ENCODE results near the gene PAX4. TPM values are rescaled to one million over a fixed set of nuclear protein-coding genes. Genes with fewer than 3 reads are reported as not detected.
"Not testable (repeated sequence)": the region's sequence is repeated elsewhere in the genome, so short reads cannot be mapped to it uniquely, and the experiment has no call there.

Gene PAX4
- polyA plus RNA-seq, 4 donors = not detected

DNA sequence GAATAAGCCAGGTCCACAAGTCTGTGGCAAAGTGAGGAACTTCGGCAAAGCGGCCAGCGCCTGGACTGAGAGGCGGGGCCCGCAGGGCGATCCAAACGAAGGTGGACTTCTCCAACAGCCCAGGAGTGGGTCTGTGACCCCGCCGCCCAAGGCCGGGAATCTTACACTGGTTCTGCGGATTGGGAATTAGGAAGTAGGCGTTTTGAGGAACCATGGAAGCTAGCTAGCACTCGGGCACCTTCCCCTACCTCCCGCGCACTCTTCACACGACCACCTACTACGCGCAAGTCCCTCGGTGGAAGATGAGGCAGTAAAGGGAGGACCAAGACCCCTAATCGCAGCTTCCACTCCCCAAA, 30.3 kb downstream of the PAX4 start:
- no peak for DNase-seq (ENCODE audit: low read depth in 4 of 4, low spot score in 3 of 4)

DNA sequence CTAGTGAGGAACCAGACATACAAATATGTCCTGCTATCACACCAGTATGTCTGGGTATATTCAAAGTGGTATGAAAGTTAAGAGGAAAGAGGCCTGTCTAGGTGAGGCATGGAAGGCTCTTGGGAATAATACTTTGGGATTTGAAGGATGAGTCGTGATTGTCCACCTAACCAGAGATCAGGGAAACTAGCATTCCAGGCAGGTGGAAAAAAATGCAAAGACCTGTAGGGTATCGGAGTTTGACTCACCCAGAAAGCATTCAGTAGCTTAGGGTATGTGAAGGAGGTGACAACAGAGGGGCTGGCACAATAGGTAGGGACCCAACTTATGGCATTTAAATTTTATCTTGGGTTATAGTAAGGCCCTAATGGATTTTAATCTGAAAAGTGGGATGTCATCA, 31.6 kb downstream of the PAX4 start:
- no peak for DNase-seq (ENCODE audit: low read depth in 4 of 4, low spot score in 3 of 4)

DNA sequence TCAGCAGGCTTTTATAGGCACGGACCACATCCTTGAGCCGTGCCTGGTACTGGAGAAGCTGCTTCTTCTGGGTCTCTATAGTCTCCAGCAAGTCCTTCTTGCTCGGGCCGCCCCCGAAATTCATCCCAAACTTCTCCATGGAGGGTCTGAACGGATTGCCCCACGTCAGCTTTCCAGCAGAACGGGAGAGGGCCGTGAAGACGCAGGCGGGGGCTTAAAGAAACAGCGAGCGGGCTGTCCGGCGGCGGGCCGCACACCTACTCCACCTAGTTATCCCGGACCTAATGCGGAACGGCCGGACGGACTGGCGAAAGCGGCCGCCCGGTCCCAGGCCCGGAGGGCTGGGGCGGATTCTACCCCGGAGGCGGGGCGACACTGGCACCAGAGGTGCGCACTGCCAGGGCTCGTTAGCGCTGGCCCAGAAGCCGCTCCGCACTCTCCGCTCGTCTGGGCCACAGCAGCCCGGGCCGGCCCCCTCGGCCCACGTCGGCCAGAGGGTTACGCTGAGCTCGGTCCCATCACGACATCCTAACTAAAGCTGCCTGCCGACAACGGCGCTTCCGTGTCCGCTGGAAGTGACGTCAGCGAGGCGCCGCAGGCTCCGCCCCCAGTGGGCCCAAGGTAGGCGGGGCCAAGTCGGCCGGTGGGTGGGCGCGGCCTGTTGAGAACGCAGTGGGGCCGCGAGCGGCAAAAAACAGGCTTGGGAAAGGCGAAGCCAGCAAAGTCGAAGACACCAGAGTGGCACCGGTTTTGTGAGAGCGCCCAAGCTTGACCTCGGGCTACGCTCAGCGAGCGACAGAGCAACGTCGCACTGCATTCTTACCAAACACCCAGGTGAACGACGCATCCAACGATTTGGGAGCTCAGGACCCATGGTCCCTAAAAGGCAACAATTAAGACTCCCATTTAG, 32.6 kb downstream of the PAX4 start, which contains the start of gene GCC1:
Gene GCC1 (minus strand): TSS at position 553 of the 910 bp plus-strand sequence. CDS start 414 bp downstream, at position 139.
- DNase-seq (ENCODE audit: low read depth in 4 of 4, low spot score in 3 of 4) = peak; percentile 80 to 91 (median 82)

DNA sequence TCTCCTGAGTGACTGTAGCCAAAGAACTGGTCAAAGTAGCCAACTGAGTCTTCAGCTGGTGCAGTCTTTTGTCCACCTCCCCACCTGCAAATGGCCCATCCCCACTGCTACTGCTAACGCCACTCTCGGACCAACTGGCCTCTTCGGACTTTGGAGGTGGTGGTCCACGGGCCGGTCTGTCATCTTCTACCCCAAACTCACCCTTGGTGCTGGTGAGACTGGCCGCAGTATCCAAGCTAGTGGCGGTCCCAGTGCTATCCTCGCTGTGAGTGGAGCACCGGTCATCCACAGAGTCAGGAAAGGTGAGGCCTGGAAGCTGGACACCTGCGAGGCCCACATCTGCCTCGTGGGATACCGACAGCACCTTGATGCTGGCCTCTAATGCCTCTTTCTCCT, 33.3 kb downstream of the PAX4 start:
- DNase-seq (ENCODE audit: low read depth in 4 of 4, low spot score in 3 of 4) = no peak

DNA sequence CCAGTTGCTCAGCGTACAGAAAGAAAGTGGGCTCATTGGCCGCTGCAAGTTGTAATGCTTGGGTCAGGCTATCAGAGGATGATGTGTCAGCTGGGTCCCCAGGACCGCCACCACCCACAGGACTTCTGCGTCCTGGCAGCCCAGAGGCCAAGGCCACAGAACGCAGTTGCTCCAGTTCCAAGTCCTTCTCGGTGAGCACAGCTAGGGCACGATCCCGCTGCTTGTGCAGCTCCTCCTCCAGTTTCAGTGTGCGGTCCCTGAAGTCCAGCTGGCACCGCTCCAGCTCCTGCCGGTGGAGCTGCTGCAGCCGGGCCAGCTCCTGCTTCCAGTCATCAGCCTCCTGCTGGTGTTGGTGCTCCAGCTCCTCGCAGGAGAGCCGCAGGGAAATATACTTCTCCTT, 35.6 kb downstream of the PAX4 start:
- no peak for DNase-seq (ENCODE audit: low read depth in 4 of 4, low spot score in 3 of 4)

DNA sequence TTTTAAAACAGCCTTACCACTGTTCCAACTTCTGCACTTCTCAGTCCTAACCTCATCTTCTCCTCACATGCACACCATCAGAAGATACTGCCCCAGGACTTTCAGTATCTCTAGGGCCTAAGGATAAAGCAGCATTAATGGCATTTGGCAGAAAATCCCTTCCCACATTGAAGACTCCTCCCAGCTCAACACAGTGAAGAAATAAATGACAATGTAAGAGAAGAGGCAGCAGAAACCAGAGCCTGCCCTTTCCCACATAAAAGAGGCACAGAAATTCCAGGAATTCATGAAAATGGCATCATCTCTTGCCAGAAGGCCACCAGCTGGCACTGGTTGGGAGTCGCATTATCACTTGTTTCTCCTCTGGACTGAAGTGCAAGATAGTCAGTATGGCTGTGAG, 36.2 kb downstream of the PAX4 start:
- no peak for DNase-seq (ENCODE audit: low read depth in 4 of 4, low spot score in 3 of 4)

DNA sequence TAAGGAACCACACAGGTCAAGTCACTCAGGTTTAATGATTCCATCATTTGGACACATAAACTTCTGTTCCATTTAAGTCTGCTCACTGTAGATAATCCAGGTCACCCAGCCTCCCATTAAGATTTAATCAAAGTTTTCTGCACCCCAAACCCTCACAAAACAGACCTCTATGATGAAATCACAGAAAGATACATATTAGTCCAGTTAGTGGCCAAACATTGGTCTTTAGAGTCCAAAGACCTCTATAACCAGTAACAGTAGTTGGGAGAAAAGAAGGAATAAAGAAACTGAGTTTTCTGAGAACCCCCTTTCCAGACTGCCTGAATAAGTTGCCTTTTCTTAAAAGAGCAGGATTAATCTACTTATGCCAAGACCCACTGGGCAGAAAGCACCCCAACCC, 37.3 kb downstream of the PAX4 start:
- DNase-seq (ENCODE audit: low read depth in 4 of 4, low spot score in 3 of 4) = no peak

DNA sequence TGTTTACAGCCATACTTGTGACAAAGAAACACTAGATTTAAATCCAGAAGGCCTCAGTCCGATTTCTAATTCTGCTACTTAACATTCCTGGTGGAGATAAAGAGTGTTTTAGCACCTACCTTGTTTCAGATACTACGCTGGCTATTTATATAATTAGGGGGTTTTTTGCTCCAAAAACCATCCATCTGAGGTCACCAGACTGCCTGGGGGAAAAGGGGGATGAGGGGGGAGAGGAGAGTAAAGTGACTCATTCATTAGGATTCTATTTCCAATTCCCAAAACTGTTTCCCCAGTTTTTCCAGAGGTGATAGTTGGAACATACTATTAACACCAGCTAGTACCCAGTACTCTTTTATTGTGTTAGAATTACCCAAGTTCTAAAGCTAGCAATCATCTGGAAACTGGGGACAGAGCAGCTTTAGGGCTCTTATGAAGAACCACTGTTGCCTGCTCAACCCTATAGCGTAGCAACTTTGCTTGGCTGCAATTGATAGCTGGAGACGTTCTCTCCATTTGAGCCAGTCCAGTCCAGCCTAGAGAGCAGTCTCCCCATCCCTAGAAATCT, 39.1 kb downstream of the PAX4 start:
- DNase-seq (ENCODE audit: low read depth in 4 of 4, low spot score in 3 of 4) = no peak

DNA sequence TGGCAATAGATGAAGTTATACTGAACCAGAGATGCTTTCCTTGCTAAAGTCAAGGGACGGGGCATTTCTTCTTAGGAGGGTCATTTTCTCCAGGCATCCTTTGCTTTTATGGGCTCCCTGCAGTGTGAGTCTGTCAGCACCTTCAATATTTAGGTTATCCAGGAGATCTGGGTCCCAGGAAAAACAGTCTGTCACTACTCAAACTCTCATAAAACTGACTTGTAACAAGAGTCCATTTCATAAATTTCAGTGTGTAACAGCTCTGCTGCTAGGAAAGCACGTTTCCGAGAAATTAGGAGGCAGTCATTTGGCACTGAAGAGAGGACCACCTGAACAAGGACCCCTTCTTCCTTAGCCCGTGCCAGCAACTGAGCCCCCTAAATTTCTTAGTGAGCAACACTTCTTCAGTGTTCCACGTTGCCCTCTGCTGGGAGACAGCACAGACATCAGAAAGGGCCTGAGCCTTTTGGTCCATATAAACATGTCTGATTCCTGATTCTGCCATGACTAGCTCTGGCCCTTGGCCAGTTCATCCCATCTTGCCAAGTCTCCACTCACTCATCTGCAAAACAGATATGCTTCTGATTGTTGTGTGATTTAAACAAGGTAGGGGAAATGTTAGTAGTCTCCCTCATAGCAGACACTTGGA, 39.8 kb downstream of the PAX4 start:
- no peak for DNase-seq (ENCODE audit: low read depth in 4 of 4, low spot score in 3 of 4)

DNA sequence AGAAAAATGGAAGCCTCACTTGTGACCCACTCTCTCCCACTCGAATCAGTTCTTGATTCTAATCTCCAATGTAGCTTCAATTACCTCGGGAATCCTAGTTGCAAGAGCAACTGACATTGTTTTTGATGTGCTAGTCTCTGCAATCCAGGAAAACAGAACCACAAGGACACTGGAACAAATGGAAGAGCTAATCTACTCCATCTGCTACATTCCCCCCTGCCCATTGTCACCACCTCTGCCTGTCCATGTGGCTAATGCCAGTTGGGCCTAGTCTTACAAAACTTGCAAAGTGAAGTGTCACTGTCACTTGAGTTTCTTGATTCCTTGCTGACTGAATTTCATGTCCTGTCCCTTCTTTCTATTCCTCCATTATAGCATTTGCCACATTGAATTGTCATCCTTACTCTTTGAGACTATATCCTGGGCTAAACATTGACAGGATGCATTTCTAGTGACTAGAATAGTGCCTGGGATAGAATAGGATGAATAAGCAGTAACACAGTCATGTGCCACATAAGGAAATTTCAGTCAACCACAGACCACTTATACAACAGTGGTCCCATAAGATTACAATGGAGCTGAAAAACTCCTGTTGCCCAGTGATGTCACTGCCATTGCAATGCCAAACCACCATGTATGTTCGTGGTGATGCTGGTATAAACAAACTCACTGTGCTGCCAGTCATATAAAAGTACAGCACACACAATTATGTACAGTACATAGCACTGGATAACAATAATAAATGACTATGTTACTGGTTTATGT, 46.0 kb downstream of the PAX4 start:
- no peak for DNase-seq (ENCODE audit: low read depth in 4 of 4, low spot score in 3 of 4)

DNA sequence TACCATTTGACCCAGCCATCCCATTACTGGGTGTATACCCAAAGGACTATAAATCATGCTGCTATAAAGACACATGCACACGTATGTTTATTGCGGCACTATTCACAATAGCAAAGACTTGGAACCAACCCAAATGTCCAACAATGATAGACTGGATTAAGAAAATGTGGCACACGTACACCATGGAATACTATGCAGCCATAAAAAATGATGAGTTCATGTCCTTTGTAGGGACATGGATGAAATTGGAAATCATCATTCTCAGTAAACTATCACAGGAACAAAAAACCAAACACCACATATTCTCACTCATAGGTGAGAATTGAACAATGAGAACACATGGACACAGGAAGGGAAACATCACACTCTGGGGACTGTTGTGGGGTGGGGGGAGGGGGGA, 49.9 kb downstream of the PAX4 start:
- DNase-seq (ENCODE audit: low read depth in 4 of 4, low spot score in 3 of 4) = not testable (repeated sequence)

DNA sequence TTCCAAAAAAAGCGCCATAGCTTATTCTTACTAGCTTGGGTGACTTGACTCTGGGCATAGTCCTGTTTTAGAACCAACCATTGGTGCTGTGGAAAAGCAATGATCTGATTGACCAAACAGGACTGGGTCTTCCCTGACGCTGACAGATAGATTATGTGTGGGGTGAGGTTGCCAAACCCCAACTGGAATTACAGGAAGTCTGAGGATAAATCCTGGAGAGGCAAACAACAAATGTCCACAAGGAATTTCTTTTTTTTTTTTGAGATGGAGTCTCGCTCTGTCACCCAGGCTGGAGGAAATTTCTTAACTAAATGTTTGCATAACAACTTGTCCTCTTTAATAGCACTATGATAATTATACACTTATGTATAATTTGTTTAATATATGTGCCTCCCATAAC, 51.7 kb downstream of the PAX4 start:
- no peak for DNase-seq (ENCODE audit: low read depth in 4 of 4, low spot score in 3 of 4)

Other genes with a start within 250 kb of the PAX4 start
- 10 to 100 TPM; 18.6 to 25.2 (median 22.6) TPM for gene ZNF800, start 225.4 kb downstream of the PAX4 start, polyA plus RNA-seq (ENCODE audit: insufficient read length in 4 of 4)
- 10 to 100 TPM; 14.9 to 15.7 (median 15.2) TPM for gene GCC1, start 32.5 kb downstream of the PAX4 start, polyA plus RNA-seq (ENCODE audit: insufficient read length in 4 of 4)
- gene ARF5, start 29.7 kb downstream of the PAX4 start, polyA plus RNA-seq (ENCODE audit: insufficient read length in 4 of 4) = 100 to 1,000 TPM; 184 to 239 (median 190) TPM
- gene FSCN3, start 24.4 kb downstream of the PAX4 start, polyA plus RNA-seq (ENCODE audit: insufficient read length in 4 of 4) = under 1 TPM in 3 of 4 donors, not detected in 1; 0.14 to 0.39 (median 0.19) TPM
- gene SND1, start 34.1 kb upstream of the PAX4 start, polyA plus RNA-seq (ENCODE audit: insufficient read length in 4 of 4) = 100 to 1,000 TPM; 142 to 159 (median 148) TPM